GM10248 (cell line): ENCODE results near the gene NFATC2.
A peak's percentile ranks its signal among the peaks of the same experiment; 100 is the strongest.

Source experiments
- CTCF ChIA-PET: fragments of 300-600 bp; sonication (Branson Sonifier 250); formaldehyde crosslinking; extraction: SDS; loops from one replicate; lab custom pipeline; 2021; ENCODE audit warnings: antibody characterized with exemption; lab: Yijun Ruan, JAX
- POLR2A ChIA-PET: fragments of 350-650 bp; sonication (Branson Sonifier 250); formaldehyde crosslinking; extraction: SDS; loops from one replicate; lab custom pipeline; 2020; ENCODE audit warnings: antibody characterized with exemption; lab: Yijun Ruan, JAX
- DNase-seq: peaks from one replicate; pipeline ENCODE4 v3.0.0; 2012; ENCODE audit errors: extremely low spot score
- CTCF ChIP-seq: IDR thresholded peaks from 2 replicates; pipeline ENCODE4 v1.5.1; 2012; ENCODE audit warnings: mild to moderate bottlenecking, low read depth; ENCODE audit errors: extremely low read depth, missing control alignments, control extremely low read depth

The NFATC2 gene

GRCh38 chr20:51505566-51505965 is 37.0 kb downstream of the NFATC2 start:
- TF ChIP-seq CTCF, result no peak
- CTCF ChIA-PET, result interaction anchor here (1.1 to 2.0 kb wide), 2 partner anchors 20 to 120 kb away, joined by 3 to 5 read pairs; no protein-coding TSS in a partner anchor
- POLR2A ChIA-PET, result no interaction called here
- DNase-seq, result no peak

DNA sequence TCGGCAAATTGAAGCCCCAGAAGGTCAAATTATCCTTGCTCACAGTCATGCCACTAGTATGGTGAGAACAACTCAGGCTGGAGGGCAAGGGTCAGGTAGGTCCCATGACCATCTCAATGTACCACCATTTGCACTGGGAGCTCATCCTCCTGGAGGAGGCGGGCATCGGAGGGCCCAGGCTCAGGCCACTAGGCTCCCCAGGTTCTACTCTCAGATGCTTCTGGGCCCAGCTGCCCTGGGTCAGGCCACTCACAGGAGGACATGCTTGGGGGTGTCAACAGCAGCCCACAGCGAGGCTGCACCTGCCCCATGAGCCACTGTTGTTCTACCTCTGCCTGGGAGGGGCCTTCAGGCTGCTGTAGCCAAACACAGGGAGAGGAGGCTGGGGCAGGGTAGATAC is 39.1 kb downstream of the NFATC2 start:
- CTCF ChIA-PET, result no interaction called here
- no peak for TF ChIP-seq CTCF
- DNase-seq, result no peak
- POLR2A ChIA-PET, result no interaction called here

DNA sequence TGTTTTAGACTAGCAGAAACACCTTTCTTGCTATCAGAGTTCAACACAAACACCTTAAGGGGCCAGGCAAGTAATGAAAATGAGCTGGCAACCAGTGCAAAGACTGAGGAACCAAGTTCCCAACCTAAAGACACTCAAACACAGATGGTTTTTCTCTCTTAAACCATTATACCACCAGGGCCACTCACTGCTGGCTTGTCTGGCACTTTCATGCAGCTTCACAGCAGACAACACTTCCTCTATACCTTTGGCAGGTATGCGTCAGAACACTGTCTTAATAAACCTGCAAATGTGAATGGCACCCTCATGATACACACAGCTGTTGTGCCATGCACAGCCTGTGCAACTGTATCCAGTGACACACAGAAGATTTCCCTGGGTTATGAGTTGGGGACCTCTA is 41.6 kb downstream of the NFATC2 start:
- TF ChIP-seq CTCF, result no peak
- ChIA-PET CTCF (interaction anchor here (0.7 to 2.4 kb wide), 9 partner anchors 8 to 115 kb away, joined by 3 to 10 read pairs (median 3); no protein-coding TSS in a partner anchor), POLR2A (no interaction called here)
- no peak for DNase-seq

- TF ChIP-seq CTCF, result no peak
- POLR2A ChIA-PET, result no interaction called here
- DNase-seq, result peak; percentile 82
- CTCF ChIA-PET, result interaction anchor here (0.9 to 2.4 kb wide), 3 partner anchors 9 to 18 kb away, joined by 3 to 10 read pairs (median 8); no protein-coding TSS in a partner anchor
These were observed 42.2 kb downstream of the NFATC2 start for GRCh38 chr20:51500311-51500710.

DNA sequence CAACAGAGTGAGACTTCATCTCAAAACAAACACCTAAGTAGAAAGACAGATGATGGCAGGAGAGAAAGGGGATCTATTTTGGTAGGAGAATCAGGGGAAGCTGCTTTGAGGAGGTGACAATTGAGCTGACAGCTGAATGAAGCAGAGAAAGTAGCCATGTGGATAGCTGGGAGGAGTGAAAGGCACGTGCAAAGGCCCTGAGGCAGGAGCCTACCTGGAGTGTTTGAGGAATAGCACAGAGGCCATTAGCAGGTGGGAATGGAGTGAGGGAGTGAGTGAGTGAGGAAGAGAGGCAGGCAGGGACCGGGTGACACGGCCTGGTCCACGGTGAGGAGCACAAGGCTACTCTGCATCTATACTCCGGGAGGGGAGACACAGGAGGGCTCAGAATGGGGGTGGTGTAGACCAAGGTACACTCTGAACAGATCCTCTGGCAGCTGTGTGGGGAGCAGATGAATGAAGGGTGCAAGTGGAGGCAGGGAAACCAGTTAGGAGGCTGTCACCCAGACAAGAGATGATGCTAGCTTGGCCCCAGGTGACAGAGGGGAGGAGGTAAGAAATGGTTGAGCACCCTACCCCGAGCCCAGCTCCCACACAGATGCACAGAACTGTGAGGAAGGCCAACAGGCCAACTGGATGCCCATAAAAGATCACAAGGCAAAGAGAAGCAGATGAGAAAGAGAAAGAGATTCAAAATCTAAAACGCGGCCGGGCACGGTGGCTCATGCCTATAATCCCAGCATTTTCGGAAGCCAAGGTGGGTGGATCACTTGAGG is 43.6 kb downstream of the NFATC2 start:
- CTCF ChIA-PET, result interaction anchor here (1.1 to 1.6 kb wide), 3 partner anchors 28 to 53 kb away, joined by 3 to 4 read pairs (median 3); partner anchors contain the start of gene NFATC2
- POLR2A ChIA-PET, result no interaction called here
- DNase-seq, result no peak
- no peak for TF ChIP-seq CTCF

- ChIA-PET CTCF (interaction anchor here (1.3 to 1.6 kb wide), 3 partner anchors 16 to 55 kb away, joined by 3 to 5 read pairs (median 4); partner anchors contain the start of gene NFATC2), POLR2A (no interaction called here)
- TF ChIP-seq CTCF, result no peak
- DNase-seq, result peak; percentile 72
These were observed 44.7 kb downstream of the NFATC2 start for GRCh38 chr20:51497542-51498467.
